Urinary bladder (tissue), 4 donors: ENCODE measurements around the gene CDHR5. TPM values are rescaled to one million over a fixed set of nuclear protein-coding genes. Genes with fewer than 3 reads are reported as not detected.

Experiments
- DNase-seq: peaks from one replicate; pipeline ENCODE4 v3.0.0-alpha.2; 2015; ENCODE audit errors: extremely low spot score
- H3K27ac ChIP-seq: one replicate; pipeline ENCODE4 v1.5.1; 2013; ENCODE audit warnings: low read depth, mild to moderate bottlenecking, moderate library complexity
- H3K36me3 ChIP-seq: one replicate; pipeline ENCODE4 v1.6.1; 2013; ENCODE audit warnings: mild to moderate bottlenecking, moderate library complexity; ENCODE audit not compliant: insufficient read depth
- H3K4me1 ChIP-seq: one replicate; pipeline ENCODE4 v1.6.1; 2013; ENCODE audit warnings: mild to moderate bottlenecking, moderate library complexity; ENCODE audit not compliant: insufficient read depth
- H3K4me3 ChIP-seq: one replicate; pipeline ENCODE4 v1.5.1; 2013; ENCODE audit warnings: low read depth, low read length
- WGBS: extraction: QIAGEN DNeasy Blood & Tissue Kit; methylation state at CpG from one replicate; pipeline ENCODE4 v1.1.7; 2013; 5-methylcytosine and 5-hydroxymethylcytosine counted together
- polyA plus RNA-seq: library from polyadenylated mRNA; stranded (reverse); fragments of 200-250 nt; gene quantifications from one replicate; pipeline ENCODE4 v1.2.3, GENCODE V29; 2013
- total RNA-seq: library from RNA; depleted of rRNA; stranded (reverse); fragments of >200 nt; gene quantifications from one replicate; pipeline ENCODE4 v1.2.3, GENCODE V29; 2014
- donor health status: healthy with polysubstance abuse.
- donor health status: healthy.

The CDHR5 gene, protein sequence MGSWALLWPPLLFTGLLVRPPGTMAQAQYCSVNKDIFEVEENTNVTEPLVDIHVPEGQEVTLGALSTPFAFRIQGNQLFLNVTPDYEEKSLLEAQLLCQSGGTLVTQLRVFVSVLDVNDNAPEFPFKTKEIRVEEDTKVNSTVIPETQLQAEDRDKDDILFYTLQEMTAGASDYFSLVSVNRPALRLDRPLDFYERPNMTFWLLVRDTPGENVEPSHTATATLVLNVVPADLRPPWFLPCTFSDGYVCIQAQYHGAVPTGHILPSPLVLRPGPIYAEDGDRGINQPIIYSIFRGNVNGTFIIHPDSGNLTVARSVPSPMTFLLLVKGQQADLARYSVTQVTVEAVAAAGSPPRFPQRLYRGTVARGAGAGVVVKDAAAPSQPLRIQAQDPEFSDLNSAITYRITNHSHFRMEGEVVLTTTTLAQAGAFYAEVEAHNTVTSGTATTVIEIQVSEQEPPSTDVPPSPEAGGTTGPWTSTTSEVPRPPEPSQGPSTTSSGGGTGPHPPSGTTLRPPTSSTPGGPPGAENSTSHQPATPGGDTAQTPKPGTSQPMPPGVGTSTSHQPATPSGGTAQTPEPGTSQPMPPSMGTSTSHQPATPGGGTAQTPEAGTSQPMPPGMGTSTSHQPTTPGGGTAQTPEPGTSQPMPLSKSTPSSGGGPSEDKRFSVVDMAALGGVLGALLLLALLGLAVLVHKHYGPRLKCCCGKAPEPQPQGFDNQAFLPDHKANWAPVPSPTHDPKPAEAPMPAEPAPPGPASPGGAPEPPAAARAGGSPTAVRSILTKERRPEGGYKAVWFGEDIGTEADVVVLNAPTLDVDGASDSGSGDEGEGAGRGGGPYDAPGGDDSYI
- total RNA-seq (not detected), polyA plus RNA-seq (0.05 TPM)

DNA sequence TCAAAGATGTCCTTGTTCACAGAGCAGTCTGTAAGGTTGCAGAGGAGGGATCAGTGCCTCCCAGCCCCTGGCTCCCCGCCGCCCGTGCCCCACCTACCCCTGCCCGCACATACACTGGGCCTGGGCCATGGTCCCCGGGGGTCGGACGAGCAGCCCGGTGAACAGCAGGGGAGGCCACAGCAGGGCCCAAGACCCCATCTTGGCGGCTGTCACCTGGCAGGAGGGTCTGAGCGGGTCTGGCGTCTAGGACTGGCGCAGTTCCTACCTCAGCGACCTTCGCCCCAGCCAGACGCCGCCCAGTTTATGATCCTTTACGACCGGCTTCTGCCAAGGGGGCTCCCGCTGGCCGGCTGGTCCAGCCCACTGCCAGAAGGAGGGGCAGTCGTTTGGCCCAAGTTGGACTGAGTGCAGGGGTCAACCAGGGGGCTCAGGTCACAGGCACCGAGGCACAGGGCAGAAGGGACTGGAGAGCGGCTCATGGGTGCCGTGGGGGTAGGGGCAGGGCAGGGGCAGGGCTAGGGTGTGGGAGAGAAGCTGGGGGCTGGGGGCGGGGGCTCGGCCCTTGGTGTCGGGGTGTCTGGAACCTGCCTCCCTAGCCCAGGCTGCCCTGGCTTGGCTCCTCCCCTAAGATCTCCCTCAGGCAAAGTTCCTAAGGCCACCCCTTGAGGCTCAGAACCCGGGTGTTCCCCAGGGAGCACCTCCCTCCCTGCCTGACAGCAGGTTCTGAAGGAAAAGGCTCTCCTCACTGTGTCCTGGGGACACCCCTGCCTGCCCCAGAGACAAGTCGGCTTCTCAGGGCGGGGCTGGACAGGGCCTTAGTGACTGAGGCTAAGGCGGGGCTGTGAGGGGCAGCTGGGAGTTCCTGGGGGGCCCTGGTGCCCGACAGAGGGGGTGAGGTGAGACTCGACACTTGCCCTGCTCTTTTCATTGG is at the start of gene CDHR5:
Gene CDHR5 (minus strand): TSS at position 251 of the 931 bp plus-strand sequence. CDS start 53 bp downstream, at position 198.
- Histone ChIP-seq H3K4me1 (peaks cover 2% of the 10 kb centered on the region), H3K36me3 (no peaks in the 10 kb centered on the region), H3K4me3 (no peak within 1 kb of the TSS), H3K27ac (no peak within 1 kb of the TSS)
- no peak for DNase-seq
- WGBS, result 55% methylated on average over 33 of the region's 33 CpGs

DNA sequence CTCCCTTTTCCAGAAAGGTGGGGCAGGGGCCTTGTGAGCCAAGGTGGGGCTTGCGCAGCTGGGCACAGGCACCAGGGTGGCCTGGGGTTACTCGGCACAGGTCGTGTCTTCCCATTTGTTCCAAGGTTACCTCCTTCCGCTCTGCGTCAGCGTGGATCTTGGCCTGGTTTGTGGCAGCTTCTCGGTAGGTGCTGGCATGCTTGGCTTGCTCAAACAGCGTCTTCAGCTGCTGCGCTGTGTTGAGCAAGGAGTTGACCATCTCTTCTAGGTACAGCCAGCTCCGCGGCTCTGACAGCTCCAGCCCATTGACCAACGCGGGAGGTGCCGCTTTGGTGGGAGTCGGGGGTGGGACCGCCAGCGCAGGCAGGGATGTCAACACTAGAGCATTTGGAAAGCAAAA is 49.7 kb upstream of the CDHR5 start:
- Histone ChIP-seq H3K4me1 (no peaks in the 10 kb centered on the region), H3K4me3 (no peak overlapping the region), H3K27ac (no peak overlapping the region), H3K36me3 (no peaks in the 10 kb centered on the region)
- DNase-seq, result no peak
- 93% methylated on average over 17 of the region's 17 CpGs for WGBS

DNA sequence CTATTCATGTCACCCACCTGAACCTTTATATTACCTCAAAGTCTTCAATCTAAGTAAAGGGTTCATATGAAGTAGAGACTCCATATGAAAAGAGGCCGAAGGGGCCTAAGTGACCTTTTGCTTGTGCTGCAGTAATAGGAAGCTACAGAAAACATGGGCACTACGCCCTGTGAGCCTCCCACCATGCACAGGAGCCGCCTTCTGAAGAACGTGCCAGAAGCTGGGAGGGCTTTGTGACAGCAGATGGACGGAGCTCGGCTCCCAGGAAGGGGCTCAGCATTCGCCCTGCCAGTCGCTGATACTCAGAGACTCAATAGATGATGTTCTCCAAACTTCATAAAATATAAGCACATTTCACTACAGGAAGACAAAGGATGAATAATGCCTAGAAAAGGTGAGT is 49.1 kb upstream of the CDHR5 start:
- no peak for DNase-seq
- WGBS, result 93% methylated on average over 8 of the region's 8 CpGs
- Histone ChIP-seq H3K4me1 (no peaks in the 10 kb centered on the region), H3K27ac (no peak overlapping the region), H3K36me3 (no peaks in the 10 kb centered on the region), H3K4me3 (no peak overlapping the region)

DNA sequence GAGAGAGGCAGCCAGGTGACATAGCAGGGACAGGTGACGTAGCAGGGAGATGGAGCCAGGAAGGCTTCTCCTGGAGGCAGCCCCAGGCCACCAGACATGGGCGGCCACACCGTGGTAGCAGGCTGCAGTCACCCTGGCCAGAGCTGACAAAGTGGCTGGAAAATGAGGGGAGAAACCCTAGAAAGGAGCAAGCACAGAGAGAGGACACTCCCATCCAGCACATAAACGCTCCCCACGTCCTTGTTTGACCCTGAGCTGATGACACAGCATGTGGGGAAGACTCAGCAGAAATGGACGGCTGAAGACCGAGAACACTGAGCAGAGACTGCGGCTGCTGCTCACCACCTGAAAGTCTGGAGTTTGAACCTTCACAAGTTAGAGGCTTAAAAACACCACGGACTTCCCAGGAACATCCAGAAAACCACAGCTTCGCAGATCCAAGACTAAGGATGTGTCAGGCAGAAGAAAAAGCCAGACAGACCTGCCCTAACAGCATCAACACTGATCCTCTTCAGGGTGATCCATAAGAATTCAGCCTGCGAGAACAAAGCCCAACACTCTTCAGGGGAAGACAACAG is 41.0 kb upstream of the CDHR5 start:
- H3K36me3 ChIP-seq, result no peaks in the 10 kb centered on the region
- no peak overlapping the region for H3K4me3 ChIP-seq
- no peaks in the 10 kb centered on the region for H3K4me1 ChIP-seq
- DNase-seq, result no peak
- H3K27ac ChIP-seq, result peak overlapping the region; percentile 46
- 38% methylated on average over 11 of the region's 11 CpGs for WGBS

DNA sequence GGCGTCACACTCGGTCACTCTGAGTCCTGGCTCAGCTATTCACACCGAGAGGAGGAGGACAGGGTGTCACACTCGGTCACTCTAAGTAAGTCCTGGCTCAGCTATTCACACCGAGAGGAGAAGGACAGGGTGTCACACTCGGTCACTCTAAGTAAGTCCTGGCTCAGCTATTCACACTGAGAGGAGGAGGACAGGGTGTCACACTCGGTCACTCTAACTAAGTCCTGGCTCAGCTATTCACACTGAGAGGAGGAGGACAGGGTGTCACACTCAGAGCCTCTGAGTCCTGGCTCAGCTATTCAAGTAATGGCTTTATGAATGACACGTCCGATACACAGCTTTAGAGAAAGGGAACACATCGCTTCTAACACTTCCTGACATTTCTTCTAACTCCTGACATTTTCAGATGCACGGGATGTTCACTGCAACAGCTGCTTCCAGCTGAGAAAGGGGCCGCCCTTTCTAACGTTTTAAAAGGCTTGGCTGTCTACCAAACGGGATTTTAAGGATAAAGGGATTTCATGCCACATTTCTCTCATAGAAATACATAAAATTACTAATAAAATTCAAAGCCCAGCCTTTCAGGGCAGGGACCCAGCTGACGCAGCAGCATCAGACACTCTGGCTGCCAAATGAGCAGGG is 40.4 kb upstream of the CDHR5 start:
- Histone ChIP-seq H3K4me3 (no peak overlapping the region), H3K4me1 (no peaks in the 10 kb centered on the region), H3K36me3 (no peaks in the 10 kb centered on the region), H3K27ac (no peak overlapping the region)
- WGBS, result 53% methylated on average over 15 of the region's 15 CpGs
- peak; percentile 64 for DNase-seq

DNA sequence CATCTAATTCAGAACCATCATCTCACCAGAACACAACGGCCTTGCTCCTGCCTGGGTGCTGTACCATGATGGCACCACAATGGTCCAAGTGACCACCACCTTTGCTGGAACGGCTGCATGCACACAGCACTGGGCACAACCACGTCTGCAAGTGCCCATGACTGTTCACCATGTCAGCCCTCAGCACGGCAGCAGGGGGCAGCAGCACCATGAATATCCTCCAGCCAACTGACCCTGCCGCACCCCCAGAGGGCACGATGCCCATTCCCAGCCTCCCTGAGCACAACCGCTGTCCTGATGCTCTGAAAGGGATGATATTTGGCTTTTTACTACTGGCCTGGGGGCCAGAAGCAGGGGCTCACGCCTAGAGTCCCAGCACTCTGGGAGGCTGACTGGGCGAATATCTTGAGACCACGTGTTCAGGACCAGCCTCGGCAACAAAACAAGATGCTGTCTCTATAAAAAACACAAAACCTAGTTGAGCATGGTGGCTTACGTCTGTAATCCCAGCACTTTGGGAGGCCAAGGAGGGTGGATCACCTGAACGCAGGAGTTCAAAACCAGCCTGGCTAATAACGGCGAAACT is 38.0 kb upstream of the CDHR5 start:
- H3K4me3 ChIP-seq, result no peak overlapping the region
- WGBS, result 54% methylated on average over 15 of the region's 15 CpGs
- H3K27ac ChIP-seq, result no peak overlapping the region
- H3K36me3 ChIP-seq, result peaks cover 2% of the 10 kb centered on the region
- DNase-seq, result no peak
- no peaks in the 10 kb centered on the region for H3K4me1 ChIP-seq

DNA sequence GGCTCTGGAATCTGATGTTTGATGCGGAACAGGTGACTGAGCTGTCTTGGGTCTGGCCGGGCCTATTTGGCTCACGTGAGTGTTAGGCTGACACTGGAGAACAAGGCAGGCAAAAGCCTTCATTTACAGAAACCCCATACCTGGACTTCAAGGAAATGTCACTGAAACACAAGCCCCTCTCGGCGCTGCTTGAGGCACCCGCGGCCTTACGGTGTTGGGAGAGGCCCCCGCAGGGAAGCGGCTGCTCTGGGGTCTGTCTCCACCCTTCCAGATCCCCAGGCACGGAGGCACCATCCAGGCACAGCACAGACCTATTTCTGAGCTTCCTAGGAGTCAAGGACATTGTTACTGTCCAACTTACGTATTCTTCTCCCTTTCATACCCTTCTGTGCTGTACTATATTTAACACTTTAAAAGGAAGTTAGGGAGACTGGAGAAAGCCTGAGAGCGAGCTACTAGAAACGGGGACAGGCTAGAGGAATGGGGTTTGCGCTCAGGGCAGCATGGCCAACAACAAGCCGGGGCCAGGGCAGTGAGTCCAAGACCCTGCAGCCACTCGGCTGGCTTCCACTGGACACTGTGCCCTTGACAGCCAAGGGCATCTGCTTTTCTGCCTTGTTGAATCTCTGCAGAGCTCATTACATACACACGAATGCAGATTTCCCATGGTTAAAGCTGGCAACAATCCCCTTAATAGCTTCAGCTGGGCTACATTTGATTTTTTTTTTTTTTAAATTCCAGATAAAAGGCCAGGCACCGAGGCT is 36.1 kb upstream of the CDHR5 start:
- Histone ChIP-seq H3K27ac (no peak overlapping the region), H3K4me3 (no peak overlapping the region), H3K4me1 (no peaks in the 10 kb centered on the region), H3K36me3 (peaks cover 2% of the 10 kb centered on the region)
- no peak for DNase-seq
- WGBS, result 90% methylated on average over 19 of the region's 19 CpGs

DNA sequence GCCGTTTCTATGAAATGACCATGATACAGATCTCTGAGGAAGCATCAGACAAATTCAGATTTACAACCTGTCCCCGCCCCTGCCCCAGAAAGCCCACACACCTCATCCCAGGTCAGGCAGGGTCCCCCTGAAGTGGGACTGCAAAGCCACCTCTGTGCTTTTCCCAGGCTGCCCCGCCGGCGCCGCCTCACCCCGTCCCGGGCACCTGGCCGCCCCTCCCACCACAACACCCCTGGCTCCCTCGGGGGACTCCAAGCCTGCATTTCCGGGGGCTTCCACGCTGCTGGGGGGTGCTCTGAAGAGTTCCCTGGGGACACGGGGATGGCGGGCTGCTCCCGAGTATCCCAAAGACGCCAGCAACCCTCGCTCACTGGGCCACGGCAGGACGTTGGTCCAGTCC is 35.5 kb upstream of the CDHR5 start:
- no peak for DNase-seq
- no peaks in the 10 kb centered on the region for H3K4me1 ChIP-seq
- H3K27ac ChIP-seq, result no peak overlapping the region
- WGBS, result 85% methylated on average over 19 of the region's 19 CpGs
- H3K36me3 ChIP-seq, result peaks cover 2% of the 10 kb centered on the region
- H3K4me3 ChIP-seq, result no peak overlapping the region

DNA sequence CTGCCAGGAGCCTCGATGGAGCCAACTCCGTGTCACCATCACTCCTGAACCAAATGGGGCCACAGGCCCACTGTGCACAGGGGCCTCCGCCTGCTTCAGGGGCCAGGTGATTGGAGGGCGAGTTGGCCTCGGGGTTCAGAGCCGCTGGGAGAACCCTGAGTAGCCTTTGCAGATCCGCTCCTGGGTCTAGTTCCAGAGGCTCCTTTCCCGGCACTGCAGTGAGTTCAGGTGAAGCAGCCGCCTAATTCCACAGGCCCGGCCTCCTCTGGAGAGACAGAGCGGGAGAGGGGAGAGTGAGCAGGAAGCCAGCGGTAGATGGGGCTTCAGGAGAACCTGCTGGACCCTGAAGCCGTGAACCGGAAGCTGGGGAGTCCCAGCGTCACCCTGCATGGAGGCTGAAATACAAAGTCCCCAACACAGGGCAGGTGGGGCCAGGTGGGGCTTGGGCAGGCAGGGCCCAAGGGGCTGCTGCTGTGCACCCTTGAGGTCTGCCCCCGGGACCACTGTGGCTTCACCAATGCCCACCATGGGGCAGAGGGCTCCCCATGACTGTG is 34.9 kb upstream of the CDHR5 start:
- H3K4me1 ChIP-seq, result no peaks in the 10 kb centered on the region
- peaks cover 2% of the 10 kb centered on the region for H3K36me3 ChIP-seq
- no peak for DNase-seq
- WGBS, result 92% methylated on average over 16 of the region's 16 CpGs
- no peak overlapping the region for H3K27ac ChIP-seq
- no peak overlapping the region for H3K4me3 ChIP-seq

DNA sequence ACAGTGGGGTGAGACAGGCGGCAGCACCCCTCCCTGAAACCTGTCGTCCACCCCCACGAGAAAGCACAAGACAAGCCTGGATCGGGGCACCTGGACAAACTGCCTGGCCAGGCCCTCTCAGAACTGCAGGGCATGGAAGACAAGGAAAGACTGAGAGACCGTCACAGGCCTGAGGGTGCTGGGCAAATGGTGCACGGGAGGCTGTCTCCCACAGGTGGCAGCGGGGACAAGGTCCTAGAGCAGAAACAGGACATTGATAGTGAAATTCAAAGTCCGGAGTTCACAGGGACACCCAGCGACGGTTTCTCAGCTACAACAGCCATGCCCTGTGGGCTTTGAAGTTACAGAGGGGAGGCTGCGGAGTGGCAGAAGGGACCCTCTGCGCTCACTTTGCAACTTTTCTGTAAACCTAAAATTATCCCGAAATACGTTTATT is 33.0 kb upstream of the CDHR5 start:
- WGBS, result 89% methylated on average over 14 of the region's 14 CpGs

DNA sequence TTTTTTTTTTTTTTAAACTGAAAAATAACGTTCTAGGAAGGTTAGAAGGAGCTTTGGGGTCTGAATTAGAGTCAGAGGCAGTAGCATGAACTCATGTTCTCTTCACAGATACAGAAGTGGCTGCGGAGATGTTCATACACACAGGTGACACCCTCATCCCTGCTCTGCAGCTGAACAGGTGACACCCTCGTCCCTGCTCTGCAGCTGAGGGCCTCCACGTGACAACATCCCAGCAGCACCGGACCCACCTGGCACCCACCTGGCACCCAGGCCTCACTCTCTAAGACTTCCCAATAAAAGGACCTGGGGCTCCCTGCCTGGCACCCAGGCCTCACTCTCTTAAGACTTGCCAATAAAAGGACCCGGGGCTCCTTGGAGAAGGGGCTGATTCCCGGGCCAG is 32.1 kb upstream of the CDHR5 start:
- whole genome bisulfite sequencing, result 85% methylated on average over 7 of the region's 7 CpGs
- Histone ChIP-seq H3K27ac (no peak overlapping the region), H3K4me3 (no peak overlapping the region), H3K4me1 (no peaks in the 10 kb centered on the region), H3K36me3 (peaks cover 2% of the 10 kb centered on the region)
- DNase-seq, result no peak

More for the DNA sequence above, 33.0 kb upstream of the CDHR5 start:
- peaks cover 2% of the 10 kb centered on the region for H3K36me3 ChIP-seq
- DNase-seq, result no peak
- H3K27ac ChIP-seq, result no peak overlapping the region
- no peak overlapping the region for H3K4me3 ChIP-seq
- H3K4me1 ChIP-seq, result no peaks in the 10 kb centered on the region
